ENCODE data around the gene CITED1.

The CITED1 gene

DNA sequence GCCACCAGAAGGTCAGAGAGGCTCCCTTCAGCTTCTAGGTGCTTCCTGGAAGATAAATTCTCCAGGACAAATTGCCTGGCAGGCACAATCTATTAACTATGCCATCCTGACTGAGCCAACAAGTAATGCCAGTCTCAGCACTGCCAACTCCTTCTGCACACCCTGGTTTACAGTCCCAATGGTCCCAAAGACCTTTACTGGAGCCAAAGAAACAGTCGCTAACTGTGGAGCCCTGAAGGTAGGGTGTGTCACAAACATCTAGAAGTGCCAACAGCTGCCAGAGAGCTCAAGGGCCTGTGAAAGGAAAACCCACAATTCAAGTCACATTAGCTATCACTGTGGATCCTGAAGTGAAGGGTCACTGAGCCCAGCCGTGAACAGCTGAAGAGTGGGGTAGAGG, 34.9 kb upstream of the CITED1 start:
- TF ChIP-seq, protein P1, sequence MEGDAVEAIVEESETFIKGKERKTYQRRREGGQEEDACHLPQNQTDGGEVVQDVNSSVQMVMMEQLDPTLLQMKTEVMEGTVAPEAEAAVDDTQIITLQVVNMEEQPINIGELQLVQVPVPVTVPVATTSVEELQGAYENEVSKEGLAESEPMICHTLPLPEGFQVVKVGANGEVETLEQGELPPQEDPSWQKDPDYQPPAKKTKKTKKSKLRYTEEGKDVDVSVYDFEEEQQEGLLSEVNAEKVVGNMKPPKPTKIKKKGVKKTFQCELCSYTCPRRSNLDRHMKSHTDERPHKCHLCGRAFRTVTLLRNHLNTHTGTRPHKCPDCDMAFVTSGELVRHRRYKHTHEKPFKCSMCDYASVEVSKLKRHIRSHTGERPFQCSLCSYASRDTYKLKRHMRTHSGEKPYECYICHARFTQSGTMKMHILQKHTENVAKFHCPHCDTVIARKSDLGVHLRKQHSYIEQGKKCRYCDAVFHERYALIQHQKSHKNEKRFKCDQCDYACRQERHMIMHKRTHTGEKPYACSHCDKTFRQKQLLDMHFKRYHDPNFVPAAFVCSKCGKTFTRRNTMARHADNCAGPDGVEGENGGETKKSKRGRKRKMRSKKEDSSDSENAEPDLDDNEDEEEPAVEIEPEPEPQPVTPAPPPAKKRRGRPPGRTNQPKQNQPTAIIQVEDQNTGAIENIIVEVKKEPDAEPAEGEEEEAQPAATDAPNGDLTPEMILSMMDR (IDR thresholded peaks at IDR 0.05), result no peak

DNA sequence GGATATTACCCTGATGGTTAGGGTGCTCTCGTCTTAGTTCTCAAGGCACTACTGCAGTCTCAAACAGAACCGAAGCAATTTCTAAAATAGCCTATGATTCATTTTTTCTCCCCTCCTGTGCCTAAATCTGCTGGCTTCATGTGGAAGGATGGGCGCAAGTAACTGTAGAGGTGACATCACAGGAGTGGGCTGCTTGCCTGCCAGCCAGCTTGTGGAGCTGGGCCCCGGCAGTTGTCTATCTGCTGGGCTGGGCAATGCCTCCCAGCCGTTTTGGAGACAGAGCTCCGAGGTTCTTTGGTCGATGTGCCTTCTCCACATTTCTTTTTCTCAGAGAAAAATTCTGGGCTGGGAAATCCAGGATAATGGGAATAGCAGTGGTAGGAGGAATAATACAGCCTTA, 34.3 kb upstream of the CITED1 start:
- TF ChIP-seq, protein P1 (IDR thresholded peaks at IDR 0.05), result no peak

DNA sequence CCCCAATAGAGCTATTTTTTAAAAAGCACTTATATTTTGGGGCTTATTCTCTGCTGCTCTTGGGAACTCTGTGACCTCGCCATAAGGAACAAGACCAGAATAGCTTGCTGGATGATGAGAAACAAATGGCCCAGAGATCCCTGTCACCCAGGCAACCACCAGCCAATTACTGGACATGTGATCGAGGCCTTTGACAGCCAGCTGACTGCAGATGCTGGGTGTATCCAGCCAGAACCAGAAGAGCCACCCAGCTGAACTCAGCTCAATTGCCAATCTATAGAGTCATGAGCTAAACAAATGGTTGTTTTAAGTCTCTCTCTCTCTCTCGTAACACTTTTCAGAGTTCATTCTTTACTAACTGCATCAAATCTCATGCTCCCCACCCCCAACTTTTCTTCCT, 24.4 kb upstream of the CITED1 start:
- TF ChIP-seq, protein P1 (IDR thresholded peaks at IDR 0.05), result no peak

DNA sequence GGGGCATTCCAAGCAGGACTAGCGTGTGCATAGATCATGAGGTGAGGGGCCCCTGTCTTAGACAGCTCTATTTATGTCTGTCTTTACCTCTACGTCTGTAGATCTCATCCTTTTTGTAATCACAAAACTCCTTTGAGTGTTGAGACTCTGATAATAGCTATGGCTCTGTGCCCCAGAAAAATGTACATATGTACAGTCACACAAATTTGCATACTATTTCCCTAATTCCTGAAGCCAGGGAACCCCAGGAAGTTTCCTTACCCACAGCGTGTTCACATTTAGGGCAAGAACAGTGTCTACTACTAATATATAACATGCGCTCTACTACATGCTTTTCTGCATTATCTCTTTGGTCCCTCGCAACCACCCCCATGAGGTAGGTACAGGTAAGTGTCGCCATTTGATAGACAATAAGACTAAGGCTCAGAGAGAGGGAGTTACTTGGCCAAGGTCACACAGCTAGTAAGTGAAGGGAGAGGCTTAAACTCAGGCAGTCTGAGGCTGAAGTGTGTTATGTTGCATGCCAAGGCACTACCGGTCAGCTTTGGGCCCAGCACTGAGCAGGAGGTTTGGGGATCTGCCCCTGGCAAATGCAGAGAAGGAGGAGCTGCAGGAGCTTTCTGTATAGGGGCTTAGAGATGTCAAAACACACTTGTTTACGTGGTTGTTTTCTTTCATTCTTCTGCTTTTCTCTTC, 21.0 kb upstream of the CITED1 start:
- TF ChIP-seq, protein P1 (IDR thresholded peaks at IDR 0.05), result no peak

DNA sequence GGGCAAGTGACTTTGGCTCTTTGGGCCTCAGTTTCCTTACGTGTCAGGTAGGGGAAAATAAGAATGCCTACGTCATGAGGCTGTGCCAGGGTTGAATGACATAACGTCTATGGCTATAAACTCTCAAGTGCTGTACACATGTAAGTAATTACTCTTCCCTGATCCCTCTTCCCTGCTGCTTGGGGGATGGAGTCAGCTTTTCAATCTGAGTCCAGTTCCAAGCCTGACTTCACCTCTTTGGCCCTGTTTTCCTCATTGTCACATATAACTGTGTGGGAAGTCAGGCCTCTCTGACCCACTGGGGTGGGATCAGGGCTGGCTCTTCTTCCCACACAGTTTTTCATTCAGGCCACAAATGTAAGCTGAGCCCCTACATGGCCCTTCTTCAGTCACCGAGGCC, 11.4 kb upstream of the CITED1 start:
- TF ChIP-seq, protein P1 (IDR thresholded peaks at IDR 0.05), result no peak

DNA sequence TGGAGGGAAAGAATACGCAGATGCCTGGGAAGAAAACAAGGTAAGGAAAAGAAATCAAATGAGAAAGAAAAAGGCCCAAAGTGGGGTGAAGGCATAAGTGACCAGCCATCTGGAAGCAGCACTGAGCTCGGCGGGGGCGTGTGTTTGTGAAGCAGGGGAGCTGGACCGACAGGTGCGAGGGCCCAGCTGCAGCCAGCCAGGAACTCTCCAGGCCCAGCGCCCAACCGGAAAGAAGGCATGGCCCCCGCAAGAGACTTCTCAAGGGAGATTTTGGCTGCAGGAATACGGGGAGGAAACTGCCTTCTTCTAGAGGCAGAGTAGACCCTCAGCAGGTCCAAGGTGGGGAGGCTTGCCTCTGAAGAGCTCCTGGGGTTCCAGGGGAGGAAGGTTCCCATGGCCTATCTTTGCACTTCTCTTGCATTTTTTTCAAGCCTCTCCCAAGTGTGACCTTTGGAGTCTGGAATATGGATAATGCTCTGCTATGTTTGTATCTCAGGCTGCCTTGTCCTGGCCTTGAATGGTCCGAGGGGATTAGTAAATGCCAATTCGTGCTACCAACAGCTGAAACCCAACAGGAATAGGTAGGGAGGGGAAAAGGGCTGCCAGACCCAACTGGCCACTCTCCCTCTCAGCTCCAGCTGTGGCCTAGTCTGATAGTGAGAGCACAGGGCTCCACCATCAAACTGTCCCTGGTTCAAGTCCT, 10.8 kb upstream of the CITED1 start:
- TF ChIP-seq, protein P1 (IDR thresholded peaks at IDR 0.05), result no peak

DNA sequence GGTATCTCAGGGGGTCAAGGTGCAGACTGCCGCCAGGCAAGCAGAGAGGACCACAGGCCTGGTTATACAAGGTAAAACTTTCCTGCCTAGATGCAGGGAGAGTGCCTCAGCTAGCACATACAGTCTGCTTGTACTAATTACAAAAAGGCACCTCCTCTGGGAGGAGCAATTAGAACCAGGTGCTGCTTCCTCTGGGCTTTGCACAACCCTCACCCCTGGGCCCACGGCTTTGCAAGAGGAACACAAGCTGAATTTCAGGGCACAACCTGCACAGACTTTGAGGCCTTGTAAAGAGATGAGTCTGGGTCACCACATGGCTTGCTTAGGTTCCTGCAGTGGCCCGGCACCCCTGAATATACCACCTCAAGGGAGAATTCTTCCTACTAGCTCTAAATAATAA, 9.2 kb upstream of the CITED1 start:
- TF ChIP-seq, protein P1 (IDR thresholded peaks at IDR 0.05), result no peak

All from LNCAP (cell line).